GM12892 (cell line): Measurements from ENCODE around the gene TXNDC17.

Experiments
- POLR2AphosphoS5 ChIP-seq: IDR thresholded peaks from 2 replicates; pipeline ENCODE4 v1.6.1; 2011; ENCODE audit warnings: low read depth, low read length, control low read depth
- TAF1 ChIP-seq: IDR thresholded peaks from 2 replicates; pipeline ENCODE4 v1.6.1; 2011; ENCODE audit warnings: low read depth, mild to moderate bottlenecking, control low read depth, low read length, borderline replicate concordance

DNA sequence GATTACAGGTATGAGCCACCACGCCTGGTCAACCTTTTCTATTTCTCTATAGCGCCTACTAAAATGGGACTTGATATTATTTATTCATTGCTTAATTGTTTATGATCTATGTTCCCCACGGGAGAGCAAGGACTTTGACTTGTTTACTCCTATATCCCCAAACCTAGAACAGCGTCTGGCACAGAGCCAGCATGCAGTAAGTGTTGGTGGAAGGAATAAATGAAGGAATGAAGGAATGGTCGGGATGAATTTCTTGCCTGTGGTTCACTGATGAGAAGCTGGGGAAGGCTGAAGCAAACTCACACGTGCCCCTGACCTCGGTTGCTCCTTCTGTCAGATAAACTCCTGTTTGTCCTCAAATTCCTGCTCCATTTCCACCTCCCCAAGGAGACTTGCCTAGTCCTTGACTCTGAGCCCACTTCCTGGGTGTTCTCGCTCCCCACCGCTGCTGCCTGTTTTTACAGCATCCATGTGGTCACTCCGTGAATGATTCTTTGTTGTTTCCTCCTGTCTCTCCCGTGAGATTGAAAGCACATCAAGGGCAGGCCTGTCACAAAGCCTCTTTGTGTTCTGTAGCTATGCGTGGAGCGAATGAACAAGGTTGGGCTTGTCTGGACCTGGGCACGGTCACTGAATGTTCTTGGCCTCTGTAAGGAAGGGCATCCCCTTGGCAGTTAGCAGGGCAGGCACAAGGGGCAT lies 28.0 kb downstream of the TXNDC17 start:
- TF ChIP-seq TAF1 (no peak), POLR2AphosphoS5 (no peak)
